ENCODE measurements around the gene MEIOB.

The MEIOB gene

GRCh38 chr16:1784977-1785845 lies 86.8 kb downstream of the MEIOB start:
- no peak for DNase-seq
